NCI-H146 (cell line): ENCODE results near the gene FBP1.
A peak's percentile ranks its signal among the peaks of the same experiment; 100 is the strongest.
"Not testable (repeated sequence)": the region's sequence is repeated elsewhere in the genome, so short reads cannot be mapped to it uniquely, and the experiment has no call there.

Source experiments
- DNase-seq: peaks from one replicate; lab custom pipeline; 2025; lab: John Stamatoyannopoulos, UW

The FBP1 gene

DNA sequence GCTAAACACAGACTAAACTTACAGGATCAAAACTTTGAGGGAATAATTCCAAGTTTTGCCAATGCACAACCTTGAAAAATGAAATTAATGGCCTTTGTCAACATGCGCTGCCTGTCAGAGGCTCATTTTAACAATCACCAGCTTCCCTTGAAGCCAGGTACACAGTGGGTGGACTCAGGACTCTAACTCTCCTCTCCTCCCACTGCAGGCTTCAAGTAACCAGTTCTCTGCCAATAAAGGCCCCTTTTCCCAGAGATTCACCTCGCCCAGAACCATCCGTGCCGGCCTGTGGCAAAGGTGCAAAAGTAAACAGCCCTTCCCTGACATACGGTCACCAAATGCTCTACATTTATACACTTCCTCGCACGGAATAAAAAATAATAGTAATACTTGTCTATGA is 27.2 kb downstream of the FBP1 start:
- DNase-seq, result no peak

DNA sequence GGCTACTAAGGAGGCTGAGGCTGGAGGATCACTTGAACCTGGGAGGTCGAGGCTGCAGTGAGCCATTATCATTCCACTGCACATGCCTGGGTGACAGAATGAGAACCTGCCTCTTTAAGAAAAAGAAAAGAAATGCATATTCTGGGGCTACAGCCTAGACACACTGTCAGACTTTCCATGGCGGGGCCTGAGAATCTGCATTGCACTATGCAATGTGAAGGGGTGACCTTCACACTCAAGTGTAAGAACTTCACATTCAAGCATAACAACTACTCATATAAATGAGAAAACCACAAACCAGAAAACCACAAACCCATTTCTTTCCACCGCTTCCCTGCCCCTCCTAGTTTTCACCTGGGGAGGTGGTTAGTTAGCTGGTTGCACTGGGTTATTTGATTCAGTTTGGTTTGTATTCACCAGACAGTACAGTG is 27.7 kb downstream of the FBP1 start:
- DNase-seq, result no peak

- no peak for DNase-seq
Measured at GRCh38 chr9:94610181-94610606, 29.1 kb downstream of the FBP1 start.

GRCh38 chr9:94607423-94607691 is 32.0 kb downstream of the FBP1 start:
- no peak for DNase-seq

GRCh38 chr9:94606646-94607422 is 32.5 kb downstream of the FBP1 start:
- DNase-seq, result no peak

- peak; percentile 76 for DNase-seq
Measured at GRCh38 chr9:94603259-94604160, 35.8 kb downstream of the FBP1 start.

- no peak for DNase-seq
Measured at GRCh38 chr9:94602666-94603065, 36.7 kb downstream of the FBP1 start.

DNA sequence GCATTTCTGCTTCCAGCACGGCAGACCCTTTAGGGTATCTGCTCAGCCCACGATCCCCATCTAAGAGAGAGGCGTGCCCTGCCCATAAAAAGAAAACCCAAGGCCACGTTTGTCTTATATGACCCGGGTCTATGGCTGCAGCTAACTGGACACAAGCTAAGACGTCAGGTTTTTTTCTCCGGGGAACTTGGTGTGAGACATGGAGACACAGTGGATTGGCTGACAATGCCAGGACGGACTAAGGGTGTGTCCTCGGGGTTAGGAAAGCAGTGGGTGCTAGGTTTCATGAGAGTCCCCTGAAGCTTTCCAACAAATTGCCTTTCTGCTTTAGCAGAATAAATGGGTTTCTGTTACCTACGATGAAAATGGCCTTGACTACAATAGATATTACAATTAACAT is 38.6 kb downstream of the FBP1 start:
- no peak for DNase-seq

- no peak for DNase-seq
Measured at GRCh38 chr9:94600258-94600657, 39.1 kb downstream of the FBP1 start.

DNA sequence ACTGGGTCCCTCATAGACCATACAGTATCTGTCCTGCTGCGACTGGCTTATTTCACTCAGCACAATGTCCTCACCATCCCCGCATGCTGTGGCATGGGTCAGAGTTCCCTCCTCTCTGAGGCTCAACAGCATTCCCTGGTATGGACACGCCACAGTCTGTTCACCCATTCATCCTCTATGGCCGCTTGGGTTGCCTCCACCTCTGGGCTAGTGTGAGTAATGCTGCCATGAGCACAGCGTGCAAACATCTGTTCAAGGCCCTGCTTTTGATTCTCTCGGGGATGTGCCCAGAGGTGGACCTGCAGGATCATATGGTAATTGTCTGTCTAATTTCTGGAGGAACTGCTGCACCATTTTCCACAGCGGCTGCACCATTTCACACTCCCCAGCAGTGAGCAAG is 40.2 kb downstream of the FBP1 start:
- DNase-seq, result no peak

GRCh38 chr9:94593459-94594345 is 45.6 kb downstream of the FBP1 start, which contains the start of gene FBP2:
FBP2 (minus strand) TSS chr9:94593824; CDS start chr9:94593726, 98 bp downstream.
- no peak for DNase-seq

DNA sequence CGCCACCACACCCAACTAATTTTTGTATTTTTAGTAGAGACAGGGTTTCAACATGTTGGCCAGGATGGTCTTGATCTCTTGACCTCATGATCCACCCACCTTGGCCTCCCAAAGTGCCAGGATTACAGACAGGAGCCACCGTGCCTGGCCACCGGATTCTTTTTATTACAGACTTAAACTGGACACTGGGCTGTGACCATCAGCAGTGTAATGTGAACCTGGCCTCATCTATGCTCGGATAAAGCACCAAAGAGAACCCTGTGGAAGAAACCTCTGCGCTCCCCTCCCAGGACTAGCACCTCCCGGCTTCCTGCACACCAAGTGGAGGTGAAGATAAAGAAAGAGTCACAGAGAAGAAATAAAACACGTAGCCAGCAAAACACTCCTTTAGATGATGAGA is 46.6 kb downstream of the FBP1 start:
- not testable (repeated sequence) for DNase-seq

GRCh38 chr9:94591876-94592275 is 47.4 kb downstream of the FBP1 start:
- DNase-seq, result no peak

- not testable (repeated sequence) for DNase-seq
Measured at GRCh38 chr9:94591046-94591545, 48.2 kb downstream of the FBP1 start.

GRCh38 chr9:94588681-94589080 is 50.6 kb downstream of the FBP1 start:
- no peak for DNase-seq

GRCh38 chr9:94586814-94587213 is 52.5 kb downstream of the FBP1 start:
- no peak for DNase-seq

DNA sequence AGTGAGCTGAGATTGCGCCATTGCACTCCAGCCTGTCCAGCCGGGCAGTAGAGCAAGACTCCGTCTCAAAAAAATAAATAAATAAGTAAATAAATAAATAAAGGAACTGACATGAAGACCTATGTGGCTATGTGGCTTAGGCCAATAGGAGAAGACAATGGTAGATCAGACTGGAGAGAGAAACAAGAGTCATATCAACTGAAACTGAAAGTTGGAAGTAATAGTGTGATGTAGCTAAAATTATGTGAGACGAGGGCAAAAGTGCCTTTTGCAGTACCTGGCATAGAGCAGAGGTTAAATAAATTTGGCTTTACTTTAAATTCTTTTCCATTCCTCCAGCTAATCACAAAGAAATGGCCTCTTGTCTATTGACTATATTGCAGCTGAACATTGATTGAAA is 53.0 kb downstream of the FBP1 start:
- no peak for DNase-seq

DNA sequence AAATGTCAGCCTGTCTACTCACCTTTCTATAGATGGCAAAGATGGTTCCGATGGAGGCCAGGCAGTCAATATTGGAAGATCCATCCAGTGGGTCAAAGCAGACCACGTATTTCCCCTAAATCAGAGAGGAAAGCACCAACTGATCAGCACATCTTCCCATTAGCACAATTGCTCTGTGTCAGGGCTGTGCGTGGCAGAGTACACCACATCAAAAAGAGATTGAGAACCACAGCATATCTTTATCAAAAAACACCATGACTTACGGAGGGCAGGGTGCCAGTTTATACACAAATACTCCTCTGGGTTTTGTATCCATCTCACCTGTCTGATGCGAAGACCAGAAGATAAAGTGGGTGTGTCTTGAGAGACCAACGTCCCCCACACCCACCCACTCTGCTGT is 54.8 kb downstream of the FBP1 start:
- no peak for DNase-seq

DNA sequence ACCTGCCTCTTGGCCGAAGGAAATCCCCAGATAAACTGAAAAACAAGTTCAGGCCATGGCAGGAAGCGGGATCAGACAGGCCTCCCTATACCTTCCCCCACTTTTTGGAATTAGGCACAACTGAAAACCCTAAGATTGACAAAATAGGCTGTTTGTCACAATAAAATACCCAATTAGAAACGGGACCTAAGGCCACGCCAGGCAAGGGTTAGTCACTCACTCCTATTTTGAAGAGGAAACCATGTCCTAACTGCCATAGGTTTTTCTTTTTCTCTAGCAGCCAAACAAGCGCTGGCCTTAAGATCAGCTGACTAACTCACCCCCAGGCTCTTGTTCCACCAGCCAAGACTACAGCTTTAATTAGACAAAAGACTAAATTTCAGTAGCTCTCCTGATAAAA is 57.6 kb downstream of the FBP1 start:
- no peak for DNase-seq

- no peak for DNase-seq
Measured at GRCh38 chr9:94577571-94577970, 61.7 kb downstream of the FBP1 start.

- DNase-seq, result no peak
Measured at GRCh38 chr9:94577036-94577435, 62.3 kb downstream of the FBP1 start.

DNA sequence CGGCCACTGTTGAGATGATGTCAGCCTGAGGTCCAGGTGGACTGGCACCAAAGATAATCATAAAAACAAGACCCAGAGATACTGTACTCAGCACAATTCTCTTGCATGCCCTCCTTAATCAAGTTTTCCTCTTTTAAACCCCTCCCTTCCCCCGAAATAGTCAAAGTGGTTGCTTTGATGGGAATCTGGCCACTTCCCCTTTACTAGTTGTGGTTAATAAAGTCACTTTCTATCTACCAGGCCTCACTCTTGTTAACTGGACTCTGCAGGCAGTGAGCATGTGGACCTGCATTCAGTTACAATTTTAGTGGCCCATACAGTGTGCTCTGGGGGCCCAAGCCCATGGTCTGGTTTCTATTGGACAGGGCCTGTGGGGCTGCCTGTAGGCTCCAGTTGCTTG is 63.2 kb downstream of the FBP1 start:
- no peak for DNase-seq
